ENCODE measurements around the gene ZNF784.

Gene ZNF784

GRCh38 chr19:55622242-55622969 is 2.0 kb downstream of the ZNF784 start:
- H3K79me2 ChIP-seq (ENCODE audit: low read length): no peaks in the 10 kb centered on the region
- no peak overlapping the region for H2AFZ ChIP-seq (ENCODE audit: low read depth, low read length)
- H3K27ac ChIP-seq (ENCODE audit: low read length): no peak overlapping the region
- peaks cover 15% of the 10 kb centered on the region for H3K36me3 ChIP-seq (replicated peaks; ENCODE audit: low read depth, low read length)
- no peaks in the 10 kb centered on the region for H3K27me3 ChIP-seq (ENCODE audit: low read depth, low read length)
- H4K20me1 ChIP-seq (ENCODE audit: insufficient read depth, low read length): 0 out of 2 replicates have a peak, but pooled peaks cover 3% of the 10 kb centered on the region
- no peaks in the 10 kb centered on the region for H3K9me3 ChIP-seq (ENCODE audit: insufficient read depth, low read length)
- H3K4me2 ChIP-seq (ENCODE audit: low read length): no peak overlapping the region
- peaks cover 20% of the 10 kb centered on the region for H3K4me1 ChIP-seq (ENCODE audit: low read length)
- no peak overlapping the region for H3K4me3 ChIP-seq (ENCODE audit: low read length)
- H3K9ac ChIP-seq (ENCODE audit: low read length): no peak overlapping the region
- no peak for TF ChIP-seq EZH2phosphoT487 (IDR thresholded peaks at IDR 0.05; ENCODE audit: low read depth)
- no peak for TF ChIP-seq CTCF (IDR thresholded peaks at IDR 0.05; ENCODE audit: low read depth, low read length)

GRCh38 chr19:55621673-55622231 is 2.6 kb downstream of the ZNF784 start:
- Histone ChIP-seq H4K20me1 (ENCODE audit: insufficient read depth, low read length) (0 out of 2 replicates have a peak, but pooled peaks cover 3% of the 10 kb centered on the region), H3K79me2 (ENCODE audit: low read length) (no peaks in the 10 kb centered on the region), H3K9me3 (ENCODE audit: insufficient read depth, low read length) (no peaks in the 10 kb centered on the region), H3K9ac (ENCODE audit: low read length) (no peak overlapping the region), H3K4me1 (ENCODE audit: low read length) (peaks cover 19% of the 10 kb centered on the region), H2AFZ (ENCODE audit: low read depth, low read length) (no peak overlapping the region), H3K27ac (ENCODE audit: low read length) (no peak overlapping the region), H3K4me3 (ENCODE audit: low read length) (no peak overlapping the region), H3K27me3 (ENCODE audit: low read depth, low read length) (no peaks in the 10 kb centered on the region), H3K36me3 (replicated peaks; ENCODE audit: low read depth, low read length) (peaks cover 18% of the 10 kb centered on the region), H3K4me2 (ENCODE audit: low read length) (no peak overlapping the region)
- TF ChIP-seq CTCF (IDR thresholded peaks at IDR 0.05; ENCODE audit: low read depth, low read length): no peak

- Histone ChIP-seq H3K4me2 (ENCODE audit: low read length) (no peak overlapping the region), H3K27ac (ENCODE audit: low read length) (no peak overlapping the region), H3K9ac (ENCODE audit: low read length) (no peak overlapping the region)
These were observed 3.1 kb downstream of the ZNF784 start for GRCh38 chr19:55621205-55621672.

More at GRCh38 chr19:55621205-55621672, 3.1 kb downstream of the ZNF784 start:
- no peak for TF ChIP-seq CTCF (IDR thresholded peaks at IDR 0.05; ENCODE audit: low read depth, low read length)
- no peak for TF ChIP-seq EZH2phosphoT487 (IDR thresholded peaks at IDR 0.05; ENCODE audit: low read depth)
- H3K4me3 ChIP-seq (ENCODE audit: low read length): no peak overlapping the region
- H3K79me2 ChIP-seq (ENCODE audit: low read length): no peaks in the 10 kb centered on the region
- H2AFZ ChIP-seq (ENCODE audit: low read depth, low read length): no peak overlapping the region
- H3K4me1 ChIP-seq (ENCODE audit: low read length): peaks cover 14% of the 10 kb centered on the region
- no peaks in the 10 kb centered on the region for H3K27me3 ChIP-seq (ENCODE audit: low read depth, low read length)
- H3K36me3 ChIP-seq (replicated peaks; ENCODE audit: low read depth, low read length): peaks cover 22% of the 10 kb centered on the region
- H4K20me1 ChIP-seq (ENCODE audit: insufficient read depth, low read length): 0 out of 2 replicates have a peak, but pooled peaks cover 3% of the 10 kb centered on the region
- H3K9me3 ChIP-seq (ENCODE audit: insufficient read depth, low read length): no peaks in the 10 kb centered on the region
